Stimulated activated CD8-positive, alpha-beta memory T cell treated with anti-CD3 and anti-CD28 coated beads, Interleukin-12 subunit alpha, Interleukin-12 subunit beta, amount 100 ng/mL, for 24 hours (primary cell): ENCODE measurements around the gene NHSL2.
"Not testable (repeated sequence)": the region's sequence is repeated elsewhere in the genome, so short reads cannot be mapped to it uniquely, and the experiment has no call there.

Experiments used
- DNase-seq: peaks from one replicate; pipeline ENCODE4 v3.0.0-alpha.2; 2020; ENCODE audit errors: extremely low read depth

NHSL2 gene

GRCh38 chrX:71910643-71910985 lies at the start of gene NHSL2:
Gene NHSL2 (plus strand): TSS chrX:71910845.
- no peak for DNase-seq

DNA sequence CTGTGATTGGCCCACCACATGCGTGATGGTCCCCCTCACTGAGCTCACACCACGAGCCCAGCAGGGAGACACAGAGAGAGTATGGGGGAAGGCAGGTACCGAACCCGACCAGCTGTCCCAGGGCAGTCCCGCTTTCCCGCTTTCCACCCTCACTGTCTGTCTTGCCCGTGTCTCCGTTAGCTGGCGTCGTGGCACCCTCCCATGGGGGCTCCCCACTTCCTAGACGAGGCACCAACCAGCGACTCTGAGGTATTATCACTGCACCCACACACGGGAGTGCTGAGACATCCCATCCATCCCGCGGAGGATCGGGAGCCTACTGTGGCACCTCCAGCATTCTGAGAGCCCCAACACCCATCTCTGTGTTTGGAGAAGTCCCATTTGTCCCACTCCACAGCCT lies 43.0 kb upstream of the NHSL2 start:
- no peak for DNase-seq

- DNase-seq, result not testable (repeated sequence)
Observed at GRCh38 chrX:71869566-71869965, 41.1 kb upstream of the NHSL2 start.

DNA sequence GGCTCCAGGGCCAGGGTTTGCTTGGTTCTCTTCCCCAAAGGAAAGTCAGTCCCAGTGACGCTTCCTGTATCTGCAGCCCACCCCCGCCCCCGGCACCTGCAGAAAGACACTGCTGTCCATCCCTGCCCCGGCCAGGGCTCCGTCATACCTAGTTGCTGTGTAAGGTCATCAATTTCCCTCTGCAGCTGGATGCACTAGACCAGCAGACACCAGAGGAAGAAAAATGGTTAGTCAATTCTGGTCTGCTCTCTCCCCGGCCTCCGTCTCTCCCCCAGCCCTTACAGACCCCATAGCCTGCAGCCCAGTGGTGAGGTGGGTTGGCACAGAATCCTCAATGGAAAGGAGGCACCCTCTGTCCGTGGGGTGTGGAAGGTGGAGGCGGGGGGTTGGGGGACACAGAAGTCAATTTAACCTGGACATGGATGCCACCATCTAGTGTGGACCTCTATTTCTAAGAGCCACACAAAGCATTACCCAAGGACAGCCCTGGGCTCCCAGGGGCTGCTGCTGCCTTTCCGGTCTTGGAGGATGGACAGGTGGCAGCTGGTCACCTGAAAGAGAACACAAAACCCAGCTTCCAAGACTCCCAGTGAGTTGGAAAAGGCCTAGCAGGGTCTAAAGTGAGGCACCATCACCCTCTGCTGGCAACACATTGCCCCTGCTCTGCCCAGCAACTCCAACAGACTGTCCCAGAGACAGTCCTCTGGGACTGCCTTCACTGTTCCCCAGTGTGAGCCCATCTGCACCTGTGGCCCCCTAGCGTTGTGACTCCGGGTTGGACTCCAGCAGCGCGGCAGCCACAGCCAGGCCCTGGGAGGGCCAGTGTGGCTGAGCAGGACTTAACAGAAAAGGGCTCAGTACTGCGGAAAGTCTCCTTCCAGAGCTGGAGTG lies 40.2 kb upstream of the NHSL2 start:
- DNase-seq, result no peak

- DNase-seq, result no peak
Observed at GRCh38 chrX:71871367-71871766, 39.3 kb upstream of the NHSL2 start.

DNA sequence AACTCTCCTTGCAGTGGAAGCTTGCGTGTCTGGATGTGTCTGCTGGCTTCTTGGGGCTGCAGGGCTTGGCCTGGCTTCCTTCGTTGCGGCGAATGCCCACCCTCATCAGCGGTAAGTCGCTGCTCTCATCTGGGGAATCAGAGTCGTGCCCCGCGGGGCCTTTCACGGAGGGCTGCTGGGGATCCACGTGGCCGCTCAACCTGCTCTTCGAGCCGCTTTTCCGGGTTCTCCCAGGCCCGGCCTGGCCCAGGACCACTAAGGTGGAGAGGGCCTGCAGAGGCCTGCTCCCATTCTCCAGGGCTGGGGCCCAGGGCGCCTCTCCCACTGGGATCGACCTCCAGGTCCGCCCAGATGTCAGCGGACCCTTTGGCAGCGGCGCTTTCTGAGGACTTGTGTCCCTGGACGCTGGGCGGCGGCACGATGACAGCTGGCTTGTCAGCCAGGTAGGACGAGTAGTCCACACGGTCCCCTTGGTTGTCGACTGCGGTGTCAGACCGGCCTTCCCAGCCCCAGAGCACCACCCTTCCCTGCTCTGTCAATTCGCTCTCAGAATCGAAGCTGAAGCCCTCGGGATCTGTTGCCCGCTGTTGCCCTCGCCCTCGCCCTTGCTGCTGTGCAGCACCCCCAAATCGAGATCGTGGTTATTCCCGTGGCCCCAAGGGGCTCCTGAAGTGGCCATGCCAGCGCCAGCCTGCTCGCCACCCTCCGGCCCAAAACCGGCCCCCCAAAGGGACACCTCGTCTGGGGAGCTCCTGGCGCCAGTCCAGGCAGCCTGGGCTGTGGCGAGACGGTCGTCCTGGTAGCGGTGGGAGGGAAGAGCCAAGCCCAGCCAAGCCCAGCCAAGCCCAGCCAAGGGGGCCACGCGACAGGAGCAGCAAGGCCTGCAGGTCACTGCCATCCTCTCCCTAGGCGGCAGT lies 37.8 kb upstream of the NHSL2 start:
- DNase-seq, result no peak

DNA sequence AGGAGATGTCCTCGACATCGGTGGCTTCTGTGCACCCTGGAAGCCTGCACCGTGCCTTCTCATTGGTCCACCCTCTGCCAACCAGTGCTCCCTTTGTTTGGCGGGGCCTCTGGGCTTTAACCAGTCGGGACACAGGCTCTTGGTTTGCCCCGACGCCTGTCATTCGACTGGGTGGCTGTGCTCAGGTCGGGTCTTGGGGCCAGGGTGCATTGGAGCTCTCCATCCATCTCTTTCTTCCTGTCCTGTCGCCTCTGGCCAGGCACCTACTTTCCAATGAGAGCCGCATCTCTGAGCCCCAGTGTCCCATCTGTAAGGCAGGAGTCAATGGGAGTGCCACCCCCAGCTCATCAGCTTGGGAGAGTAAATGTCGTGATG lies 37.2 kb upstream of the NHSL2 start:
- DNase-seq, result no peak

- not testable (repeated sequence) for DNase-seq
Observed at GRCh38 chrX:71876841-71877240, 33.8 kb upstream of the NHSL2 start.

DNA sequence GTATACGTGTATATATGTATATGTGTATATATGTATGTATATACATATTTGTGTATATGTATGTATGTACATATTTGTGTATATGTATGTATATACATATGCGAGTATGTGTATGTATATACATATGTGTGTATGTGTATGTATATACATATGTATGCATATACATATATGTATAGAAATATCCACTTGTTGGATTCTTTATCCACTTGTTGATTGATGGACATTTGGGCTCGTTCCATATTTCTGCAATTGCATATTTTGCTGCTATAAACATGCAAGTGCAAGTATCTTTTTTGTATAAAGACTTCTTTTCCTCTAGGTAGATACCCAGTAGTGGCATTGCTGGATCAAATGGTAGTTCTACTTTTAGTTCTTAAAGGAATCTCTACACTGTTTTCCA lies 25.5 kb upstream of the NHSL2 start:
- no peak for DNase-seq

DNA sequence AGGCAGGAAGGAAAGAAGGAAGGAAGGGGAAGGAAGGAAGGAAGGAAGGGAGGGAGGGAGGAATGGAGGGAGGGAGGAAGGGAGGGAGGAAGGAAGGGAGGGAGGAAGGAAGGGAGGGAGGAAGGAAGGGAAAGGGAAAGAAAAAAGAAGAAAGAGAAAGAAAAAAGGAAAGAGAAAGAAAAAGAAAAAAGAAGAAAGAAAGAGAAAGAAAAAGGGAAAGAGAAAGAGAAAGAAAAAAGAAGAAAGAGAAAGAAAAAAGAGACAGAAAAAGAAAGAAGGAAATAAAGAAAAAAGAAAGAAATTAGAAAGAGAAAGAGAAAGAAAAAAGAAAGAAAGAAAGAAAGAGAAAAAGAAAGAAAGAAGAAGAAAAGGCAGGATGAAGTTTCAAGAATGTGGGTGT lies 15.0 kb upstream of the NHSL2 start:
- no peak for DNase-seq

DNA sequence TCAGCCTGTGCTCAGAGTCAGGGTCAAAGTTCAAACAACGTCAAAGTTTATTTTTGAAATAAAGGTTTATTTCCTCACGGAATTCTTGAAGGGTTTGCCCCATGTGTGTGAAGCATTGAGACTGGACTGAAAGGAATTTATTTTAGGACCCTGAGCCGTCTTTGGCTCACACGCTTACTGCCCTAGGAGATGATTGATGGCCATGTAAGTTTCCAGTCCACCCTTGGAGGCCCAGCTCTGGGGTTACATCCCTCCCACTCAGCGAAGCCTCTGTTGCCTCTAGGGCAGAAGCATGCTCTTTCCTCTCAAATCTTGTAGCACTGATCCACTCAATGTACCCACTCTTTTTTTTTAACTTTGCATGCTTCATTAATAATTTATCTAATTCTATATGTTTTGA lies 4.5 kb upstream of the NHSL2 start:
- DNase-seq, result no peak

DNA sequence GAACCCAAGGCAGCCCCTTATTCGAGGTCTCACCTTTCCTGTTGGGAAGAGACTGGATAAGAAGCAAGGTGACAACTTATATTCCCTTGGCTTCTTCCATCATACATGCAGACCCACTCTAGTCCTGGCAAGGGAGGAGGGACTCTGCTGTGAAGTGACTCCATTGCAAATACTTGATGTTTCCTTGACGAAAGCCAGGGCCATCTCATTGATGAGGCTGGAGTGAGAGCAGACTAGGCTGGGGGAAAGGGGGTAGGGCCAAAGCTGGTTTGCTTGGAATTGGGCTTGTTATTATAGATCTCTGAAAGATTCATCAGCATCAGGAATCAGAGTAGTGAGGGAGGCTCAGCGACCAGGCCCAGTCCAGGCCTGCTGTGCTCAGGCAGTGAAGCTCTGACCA lies 2.3 kb upstream of the NHSL2 start:
- DNase-seq, result no peak

DNA sequence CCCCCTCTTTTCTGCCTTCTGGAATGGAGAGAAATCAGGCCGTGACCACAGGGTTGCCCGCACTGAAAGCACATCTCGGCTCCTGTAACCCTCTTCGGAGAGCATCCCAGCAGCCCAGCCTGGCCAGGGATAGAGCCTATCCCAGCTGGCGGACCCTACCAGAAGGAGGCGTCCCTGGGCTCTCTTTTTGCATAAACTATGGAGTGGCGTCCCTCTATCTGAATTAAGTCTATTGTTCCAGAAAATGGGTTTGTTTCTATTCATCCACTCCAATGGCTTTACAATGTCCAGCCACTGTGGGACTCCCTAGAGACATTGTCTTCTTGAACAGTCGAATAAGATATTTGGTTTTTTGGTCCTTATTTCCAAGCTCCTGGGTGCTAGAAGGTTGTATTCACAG lies 689 bp upstream of the NHSL2 start:
- DNase-seq, result no peak

- DNase-seq, result no peak
Observed at GRCh38 chrX:71910986-71911730, 513 bp downstream of the NHSL2 start.

DNA sequence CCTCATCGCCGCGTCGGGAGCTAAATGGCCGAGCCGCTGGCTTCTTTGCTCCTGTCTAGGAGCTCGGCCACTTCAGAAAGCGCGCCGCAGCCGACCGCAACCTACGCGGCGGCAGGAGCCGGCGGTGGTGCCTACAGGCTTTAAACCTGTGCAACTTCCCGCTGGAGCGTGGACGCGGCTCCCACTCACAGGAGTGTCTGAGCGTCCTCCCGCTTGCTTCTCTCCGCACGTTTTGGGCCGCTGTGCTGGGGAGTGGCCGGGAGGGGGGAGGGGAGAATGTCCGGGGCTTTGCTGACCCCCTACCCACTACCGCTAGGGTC lies 1.0 kb downstream of the NHSL2 start:
- no peak for DNase-seq

- DNase-seq, result no peak
Observed at GRCh38 chrX:71912156-71912555, 1.5 kb downstream of the NHSL2 start.

GRCh38 chrX:71913156-71913950 lies 2.7 kb downstream of the NHSL2 start:
- no peak for DNase-seq

DNA sequence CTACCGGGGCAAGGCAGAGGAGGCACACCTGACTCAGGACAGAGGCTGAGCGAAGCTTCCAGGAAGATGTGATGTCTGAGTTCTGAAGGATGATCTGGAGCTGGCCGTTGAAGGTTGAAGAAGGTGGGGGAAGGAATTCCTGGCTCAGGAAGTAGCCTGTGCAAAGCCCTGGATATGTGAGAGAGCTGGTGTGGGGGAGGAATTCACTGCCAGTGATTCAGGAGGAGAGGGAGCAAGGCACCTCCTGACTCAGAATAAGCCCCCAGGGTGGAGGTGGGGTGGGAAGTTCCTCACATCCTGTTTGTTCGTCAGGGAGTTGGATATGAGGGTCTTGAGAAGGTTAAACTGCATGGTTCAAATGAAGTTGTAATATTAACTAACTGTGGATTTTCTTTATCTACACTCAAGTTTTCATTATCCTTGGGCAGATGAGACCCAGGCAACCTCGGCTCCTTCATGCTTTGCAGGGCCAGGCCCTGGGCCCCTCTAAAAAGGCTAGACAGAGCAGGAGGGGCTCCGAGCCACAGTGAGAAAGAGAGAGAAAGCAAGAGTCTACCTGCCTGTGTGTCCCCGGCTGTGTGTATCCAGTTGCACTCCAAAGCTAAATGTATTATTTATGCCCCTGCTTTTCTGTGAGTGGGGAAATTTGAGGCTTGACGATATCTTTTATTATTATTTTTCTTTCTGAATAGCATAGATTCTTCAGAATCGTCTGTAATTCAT lies 7.1 kb downstream of the NHSL2 start:
- DNase-seq, result no peak

GRCh38 chrX:71919431-71919830 lies 8.8 kb downstream of the NHSL2 start:
- no peak for DNase-seq

- DNase-seq, result no peak
Observed at GRCh38 chrX:71919886-71920285, 9.2 kb downstream of the NHSL2 start.

DNA sequence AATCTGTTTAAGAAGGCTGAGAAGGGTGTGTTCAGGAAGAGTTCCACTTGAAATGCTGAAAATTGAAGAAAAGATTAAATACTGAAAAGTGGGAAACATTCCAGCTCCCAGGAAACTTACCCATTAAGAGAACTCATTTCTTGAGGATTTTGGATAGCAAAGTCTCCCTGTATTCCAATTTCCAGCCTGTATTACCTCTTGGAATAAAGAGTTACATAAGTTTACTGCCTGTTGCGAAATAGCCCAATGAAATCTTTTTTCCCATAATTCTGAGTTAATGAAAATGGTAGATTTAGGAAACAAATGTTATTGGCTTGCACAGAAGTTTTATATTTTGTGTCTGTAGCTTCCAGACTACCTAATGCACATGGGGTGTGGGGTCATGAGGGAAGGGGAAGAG lies 12.0 kb downstream of the NHSL2 start:
- DNase-seq, result no peak
